Liver (tissue), 9 donors: ENCODE measurements around the gene FBXO7. TPM values are rescaled to one million over a fixed set of nuclear protein-coding genes. Genes with fewer than 3 reads are reported as not detected.

Source experiments
- DNase-seq: peaks from one replicate; pipeline ENCODE4 v3.0.0-alpha.2; 2017; ENCODE audit warnings: low spot score
- H3K27ac ChIP-seq, 2 donors: one replicate each; pipeline ENCODE4 v1.7.0; 2013; ENCODE audit warnings: inconsistent platforms in 2 of 2, low read length in 2 of 2, control low read depth in 1 of 2, low read depth in 1 of 2, mild to moderate bottlenecking in 1 of 2
- H3K27me3 ChIP-seq, 4 donors: one replicate each; pipeline versions ENCODE4 v1.6.1 to v1.7.0; 2013; ENCODE audit warnings: low read length in 3 of 4, inconsistent platforms in 1 of 4, mild to moderate bottlenecking in 1 of 4, moderate library complexity in 1 of 4; ENCODE audit not compliant: control insufficient read depth in 4 of 4, insufficient read depth in 4 of 4
- H3K36me3 ChIP-seq, 4 donors: one replicate each; pipeline versions ENCODE4 v1.6.1 to v1.7.0; 2013; ENCODE audit warnings: low read length in 3 of 4, mild to moderate bottlenecking in 3 of 4, low read depth in 1 of 4, moderate library complexity in 1 of 4; ENCODE audit not compliant: control insufficient read depth in 4 of 4, insufficient read depth in 3 of 4
- H3K4me1 ChIP-seq, 4 donors: one replicate each; pipeline versions ENCODE4 v1.6.1 to v1.7.0; 2013; ENCODE audit warnings: low read length in 3 of 4, mild to moderate bottlenecking in 3 of 4, moderate library complexity in 1 of 4; ENCODE audit not compliant: control insufficient read depth in 4 of 4, insufficient read depth in 4 of 4
- H3K4me3 ChIP-seq, 3 donors: one replicate each; pipeline versions ENCODE4 v1.6.1 to v1.7.0; 2013; ENCODE audit warnings: low read length in 3 of 3, control low read depth in 1 of 3, low read depth in 1 of 3, mild to moderate bottlenecking in 1 of 3
- H3K9ac ChIP-seq, 2 donors: one replicate each; pipeline ENCODE4 v1.7.0; 2013; ENCODE audit warnings: low read length in 2 of 2, mild to moderate bottlenecking in 2 of 2, moderate library complexity in 2 of 2, control low read depth in 1 of 2, low read depth in 1 of 2
- H3K9me3 ChIP-seq, 4 donors: one replicate each; pipeline versions ENCODE4 v1.6.1 to v1.7.0; 2013; ENCODE audit warnings: low read length in 3 of 4; ENCODE audit not compliant: control insufficient read depth in 4 of 4
- EGR1 ChIP-seq, 2 donors: IDR thresholded peaks; 2 replicates each; pipeline ENCODE4 v1.6.1; 2016 to 2018; ENCODE audit warnings: antibody characterized with exemption in 2 of 2, low read depth in 2 of 2
- FOXA1 ChIP-seq: IDR thresholded peaks from 2 replicates; pipeline ENCODE4 v1.6.1; 2016; ENCODE audit warnings: antibody characterized with exemption
- FOXA2 ChIP-seq: IDR thresholded peaks from 2 replicates; pipeline ENCODE4 v1.6.1; 2016; ENCODE audit warnings: antibody characterized with exemption
- GABPA ChIP-seq, 2 donors: IDR thresholded peaks in 1 of 2; conservative IDR thresholded peaks in 1 of 2; 2 replicates each; pipeline ENCODE4 v1.6.1; 2016; ENCODE audit warnings: antibody characterized with exemption in 2 of 2, mild to moderate bottlenecking in 1 of 2, moderate library complexity in 1 of 2
- HNF4A ChIP-seq, 2 donors: conservative IDR thresholded peaks; 2 replicates each; pipeline ENCODE4 v1.6.1; 2016; ENCODE audit warnings: antibody characterized with exemption in 2 of 2, mild to moderate bottlenecking in 2 of 2
- HNF4G ChIP-seq: IDR thresholded peaks from 2 replicates; pipeline ENCODE4 v1.6.1; 2016; ENCODE audit warnings: antibody characterized with exemption
- JUND ChIP-seq, 2 donors: IDR thresholded peaks; 2 replicates each; pipeline ENCODE4 v1.6.1; 2016; ENCODE audit warnings: antibody characterized with exemption in 2 of 2
- MAX ChIP-seq: IDR thresholded peaks from 2 replicates; pipeline ENCODE4 v1.6.1; 2016; ENCODE audit warnings: antibody characterized with exemption
- NR2F2 ChIP-seq: IDR thresholded peaks from 2 replicates; pipeline ENCODE4 v1.6.1; 2016; ENCODE audit warnings: antibody characterized with exemption
- RAD21 ChIP-seq, 2 donors: IDR thresholded peaks; 2 replicates each; pipeline ENCODE4 v1.6.1; 2016; ENCODE audit warnings: antibody characterized with exemption in 2 of 2, mild to moderate bottlenecking in 2 of 2
- REST ChIP-seq: IDR thresholded peaks from 2 replicates; pipeline ENCODE4 v1.6.1; 2016; ENCODE audit warnings: antibody characterized with exemption, mild to moderate bottlenecking
- RXRA ChIP-seq, 2 donors: IDR thresholded peaks; 2 replicates each; pipeline ENCODE4 v1.6.1; 2017 to 2018; ENCODE audit warnings: antibody characterized with exemption in 2 of 2, mild to moderate bottlenecking in 1 of 2
- SP1 ChIP-seq: IDR thresholded peaks from 2 replicates; pipeline ENCODE4 v1.6.1; 2018; ENCODE audit warnings: antibody characterized with exemption, mild to moderate bottlenecking
- TAF1 ChIP-seq: conservative IDR thresholded peaks from 2 replicates; pipeline ENCODE4 v1.6.1; 2016; ENCODE audit warnings: antibody characterized with exemption, mild to moderate bottlenecking
- YY1 ChIP-seq: IDR thresholded peaks from 2 replicates; pipeline ENCODE4 v1.6.1; 2016; ENCODE audit warnings: antibody characterized with exemption, mild to moderate bottlenecking
- ZBTB33 ChIP-seq: IDR thresholded peaks from 2 replicates; pipeline ENCODE4 v1.6.1; 2016; ENCODE audit warnings: antibody characterized with exemption
- WGBS: extraction: QIAGEN DNeasy Blood & Tissue Kit; methylation state at CpG from one replicate; pipeline ENCODE4 v1.1.7; 2013; 5-methylcytosine and 5-hydroxymethylcytosine counted together
- polyA plus RNA-seq, 2 donors: library from polyadenylated mRNA; stranded (reverse) in 1 of 2; unstranded in 1 of 2; fragments of 200-250 nt in 1 of 2; fragments of >200 nt in 1 of 2; fragmentation: Nextera tagmentation in 1 of 2; extraction: Ambion mirVana in 1 of 2; gene quantifications; one replicate each; pipeline versions ENCODE4 v1.2.1 to v1.2.3, GENCODE V29; 2013 to 2015
- total RNA-seq, 2 donors: library from RNA; depleted of rRNA; stranded (reverse); fragments of >200 nt; gene quantifications; one replicate each; pipeline ENCODE4 v1.2.3, GENCODE V29; 2014
- TF ChIP-seq, protein P1 (sequence below): fragments of 150-350 bp; IDR thresholded peaks from 2 replicates; pipeline ENCODE4 v1.5.1; 2017; ENCODE audit warnings: improper control_type of control experiment, low read depth, low read length; ENCODE audit not compliant: missing input control
- TF ChIP-seq, protein P2 (sequence below): IDR thresholded peaks from 2 replicates; pipeline ENCODE4 v1.6.1; 2016; ENCODE audit warnings: antibody characterized with exemption
- donor health status: healthy.
- donor health status: healthy.
- donor health status: healthy.
- donor health status: healthy.
- donor health status: healthy.

FBXO7 gene
- total and polyA plus RNA-seq, 4 donors = 37.9 to 179 (median 50.8) TPM

GRCh38 chr22:32465661-32466060, 8.9 kb upstream of the FBXO7 start:
- TF ChIP-seq EGR1 (IDR thresholded peaks at IDR 0.05; ENCODE audit: low read depth in 2 of 2) (no peak), ZBTB33 (no peak), TAF1 (no peak), RAD21 (IDR thresholded peaks at IDR 0.05) (no peak), FOXA1 (no peak), GABPA (IDR thresholded peaks at IDR 0.05 in 1 of 2, conservative IDR thresholded peaks at IDR 0.05 in 1 of 2) (no peak), FOXA2 (no peak), NR2F2 (no peak), MAX (no peak), HNF4G (no peak), YY1 (no peak), RXRA (IDR thresholded peaks at IDR 0.05) (no peak), HNF4A (conservative IDR thresholded peaks at IDR 0.05) (no peak), JUND (IDR thresholded peaks at IDR 0.05) (no peak), SP1 (no peak)
- TF ChIP-seq, protein P1, sequence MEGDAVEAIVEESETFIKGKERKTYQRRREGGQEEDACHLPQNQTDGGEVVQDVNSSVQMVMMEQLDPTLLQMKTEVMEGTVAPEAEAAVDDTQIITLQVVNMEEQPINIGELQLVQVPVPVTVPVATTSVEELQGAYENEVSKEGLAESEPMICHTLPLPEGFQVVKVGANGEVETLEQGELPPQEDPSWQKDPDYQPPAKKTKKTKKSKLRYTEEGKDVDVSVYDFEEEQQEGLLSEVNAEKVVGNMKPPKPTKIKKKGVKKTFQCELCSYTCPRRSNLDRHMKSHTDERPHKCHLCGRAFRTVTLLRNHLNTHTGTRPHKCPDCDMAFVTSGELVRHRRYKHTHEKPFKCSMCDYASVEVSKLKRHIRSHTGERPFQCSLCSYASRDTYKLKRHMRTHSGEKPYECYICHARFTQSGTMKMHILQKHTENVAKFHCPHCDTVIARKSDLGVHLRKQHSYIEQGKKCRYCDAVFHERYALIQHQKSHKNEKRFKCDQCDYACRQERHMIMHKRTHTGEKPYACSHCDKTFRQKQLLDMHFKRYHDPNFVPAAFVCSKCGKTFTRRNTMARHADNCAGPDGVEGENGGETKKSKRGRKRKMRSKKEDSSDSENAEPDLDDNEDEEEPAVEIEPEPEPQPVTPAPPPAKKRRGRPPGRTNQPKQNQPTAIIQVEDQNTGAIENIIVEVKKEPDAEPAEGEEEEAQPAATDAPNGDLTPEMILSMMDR = no peak
- TF ChIP-seq, protein P2, sequence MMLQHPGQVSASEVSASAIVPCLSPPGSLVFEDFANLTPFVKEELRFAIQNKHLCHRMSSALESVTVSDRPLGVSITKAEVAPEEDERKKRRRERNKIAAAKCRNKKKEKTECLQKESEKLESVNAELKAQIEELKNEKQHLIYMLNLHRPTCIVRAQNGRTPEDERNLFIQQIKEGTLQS = no peak
- WGBS = 87% methylated on average over 3 of the region's 3 CpGs
- H3K36me3 ChIP-seq = no peaks in the 10 kb centered on the region
- H3K27me3 ChIP-seq = peaks cover 0 to 11% (median 0%) of the 10 kb centered on the region in 4 donors
- no peak overlapping the region for H3K4me3 ChIP-seq
- no peak for DNase-seq
- H3K9me3 ChIP-seq = no peaks in the 10 kb centered on the region
- H3K4me1 ChIP-seq = no peaks in the 10 kb centered on the region
- H3K27ac ChIP-seq = no peak overlapping the region
- no peak overlapping the region for H3K9ac ChIP-seq

DNA sequence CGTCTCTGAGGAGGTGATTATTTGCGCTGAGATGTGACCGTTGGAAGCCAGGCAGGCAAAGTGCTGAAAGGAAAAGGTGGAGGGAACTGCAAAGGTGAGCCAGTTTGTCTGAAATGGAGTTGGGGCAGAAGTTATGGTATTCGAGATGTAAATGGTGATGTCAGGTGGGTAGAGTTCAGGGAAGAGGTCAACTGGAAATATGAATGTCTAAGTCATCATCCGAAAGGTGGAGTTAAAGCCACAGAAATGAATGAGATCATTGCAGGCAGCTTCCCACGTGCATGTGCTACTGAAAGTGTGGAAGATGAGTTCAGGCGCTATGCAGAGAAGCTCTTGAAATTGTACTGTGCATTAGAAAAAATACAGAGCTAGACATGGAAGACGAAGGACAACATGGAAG, 8.1 kb upstream of the FBXO7 start:
- H3K27me3 ChIP-seq = peaks cover 0 to 7% (median 0%) of the 10 kb centered on the region in 4 donors
- TF ChIP-seq NR2F2 (no peak), YY1 (no peak), JUND (IDR thresholded peaks at IDR 0.05) (no peak), GABPA (IDR thresholded peaks at IDR 0.05 in 1 of 2, conservative IDR thresholded peaks at IDR 0.05 in 1 of 2) (no peak), TAF1 (no peak), FOXA1 (no peak), RAD21 (IDR thresholded peaks at IDR 0.05) (no peak), REST (no peak), RXRA (IDR thresholded peaks at IDR 0.05) (no peak)
- TF ChIP-seq, protein P1 = no peak
- TF ChIP-seq, protein P2 = no peak
- no peak overlapping the region for H3K4me3 ChIP-seq
- H3K36me3 ChIP-seq = no peaks in the 10 kb centered on the region
- H3K27ac ChIP-seq = no peak overlapping the region
- 75% methylated on average over 8 of the region's 8 CpGs for WGBS
- H3K9ac ChIP-seq = no peak overlapping the region
- DNase-seq = no peak
- H3K4me1 ChIP-seq = no peaks in the 10 kb centered on the region
- no peaks in the 10 kb centered on the region for H3K9me3 ChIP-seq
